Endodermal cell (in vitro differentiated cells): ENCODE measurements around the gene FBXO21. TPM values are rescaled to one million over a fixed set of nuclear protein-coding genes. Genes with fewer than 3 reads are reported as not detected.

Experiments
- DNase-seq: peaks from one replicate; pipeline ENCODE4 v3.0.0-alpha.2; 2017
- H3K27ac ChIP-seq: 2 replicates; pipeline ENCODE4 v1.5.1; 2013; ENCODE audit warnings: mild to moderate bottlenecking, low read depth, low read length, moderate library complexity
- H3K27me3 ChIP-seq: 2 replicates; pipeline ENCODE4 v1.6.1; 2013; ENCODE audit warnings: mild to moderate bottlenecking, low read length, moderate library complexity; ENCODE audit not compliant: insufficient read depth, control insufficient read depth, poor library complexity, severe bottlenecking
- H3K36me3 ChIP-seq: 2 replicates; pipeline ENCODE4 v1.7.0; 2013; ENCODE audit warnings: mild to moderate bottlenecking, low read length, moderate library complexity; ENCODE audit not compliant: control insufficient read depth, insufficient read depth
- H3K4me1 ChIP-seq: one replicate; pipeline ENCODE4 v1.7.0; 2013; ENCODE audit warnings: low read length; ENCODE audit not compliant: control insufficient read depth, insufficient read depth
- H3K4me3 ChIP-seq: 2 replicates; pipeline ENCODE4 v1.5.1; 2013; ENCODE audit warnings: mild to moderate bottlenecking, low read length, moderate library complexity
- H3K9ac ChIP-seq: 2 replicates; pipeline ENCODE4 v1.6.1; 2013; ENCODE audit warnings: mild to moderate bottlenecking, low read length, moderate library complexity; ENCODE audit not compliant: poor library complexity, severe bottlenecking; ENCODE audit errors: extremely low read depth
- H3K9me3 ChIP-seq: 2 replicates; pipeline ENCODE4 v1.6.1; 2013; ENCODE audit warnings: mild to moderate bottlenecking, low read length, moderate library complexity; ENCODE audit not compliant: control insufficient read depth
- H3K27ac Mint-ChIP-seq: 2 replicates; pipeline ENCODE4 v1.8.0; 2020; ENCODE audit warnings: mixed read lengths
- H3K27me3 Mint-ChIP-seq: 2 replicates; pipeline ENCODE4 v1.8.0; 2021; ENCODE audit warnings: mild to moderate bottlenecking, mixed read lengths; ENCODE audit not compliant: insufficient read depth
- H3K36me3 Mint-ChIP-seq: 2 replicates; pipeline ENCODE4 v1.8.0; 2020; ENCODE audit warnings: low read depth, mixed read lengths
- H3K4me1 Mint-ChIP-seq: 2 replicates; pipeline ENCODE4 v1.8.0; 2020; ENCODE audit warnings: mixed read lengths
- H3K4me3 Mint-ChIP-seq: 2 replicates; pipeline ENCODE4 v1.8.0; 2020; ENCODE audit warnings: mild to moderate bottlenecking, moderate library complexity, mixed read lengths
- H3K9me3 Mint-ChIP-seq: 2 replicates; pipeline ENCODE4 v1.8.0; 2020; ENCODE audit warnings: mild to moderate bottlenecking, mixed read lengths
- CTCF ChIP-seq: fragments of 200-600 bp; sonication (generic); conservative IDR thresholded peaks from 2 replicates; pipeline ENCODE4 v1.5.0; 2021; ENCODE audit warnings: antibody characterized with exemption, mild to moderate bottlenecking
- WGBS, 2 experiments: methylation state at CpG; one replicate each; pipeline versions ENCODE4 v1.1.5 to v1.1.7; 2013; ENCODE audit warnings: missing lambda C conversion rate in 2 of 2, mixed read lengths in 1 of 2; ENCODE audit not compliant: insufficient coverage in 1 of 2, insufficient read length in 1 of 2; 5-methylcytosine and 5-hydroxymethylcytosine counted together
- total RNA-seq, 2 donors: library from RNA; stranded (reverse); fragmentation: NEBNext Ultra II Directional in 1 of 2; extraction: Animal tissue kit (Norgen Biotek cat#: 25700) in 1 of 2; gene quantifications; 2 replicates in 1 of 2; 3 replicates in 1 of 2; pipeline ENCODE4 v1.2.1, GENCODE V29; 2021

The FBXO21 gene
- total RNA-seq, 2 donors from 2014 or later: 46.5 to 54.6 TPM

- Histone ChIP-seq H3K27me3 (no peaks in the 10 kb centered on the region), H3K4me1 (no peaks in the 10 kb centered on the region), H3K9ac (no peak overlapping the region), H3K9me3 (peaks cover 4% of the 10 kb centered on the region), H3K4me3 (no peak overlapping the region), H3K27ac (no peak overlapping the region), H3K36me3 (peaks cover 87% of the 10 kb centered on the region)
- peaks cover 85% of the 10 kb centered on the region for H3K36me3 Mint-ChIP-seq
- no peaks in the 10 kb centered on the region for H3K9me3 Mint-ChIP-seq
- H3K4me3 Mint-ChIP-seq: no peak overlapping the region
- no peaks in the 10 kb centered on the region for H3K27me3 Mint-ChIP-seq
- TF ChIP-seq CTCF: no peak
- DNase-seq: no peak
- WGBS, 2 experiments: 94 to 95% methylated on average over 5 of the region's 5 CpGs
- H3K4me1 Mint-ChIP-seq: no peaks in the 10 kb centered on the region
- H3K27ac Mint-ChIP-seq: no peak overlapping the region
These were observed 24.9 kb downstream of the FBXO21 start for GRCh38 chr12:117165342-117165741.

- H3K9ac ChIP-seq: no peak overlapping the region
- Mint-ChIP-seq H3K27me3 (no peaks in the 10 kb centered on the region), H3K9me3 (no peaks in the 10 kb centered on the region), H3K4me3 (no peak overlapping the region), H3K36me3 (peaks cover 86% of the 10 kb centered on the region), H3K4me1 (no peaks in the 10 kb centered on the region), H3K27ac (peak overlapping the region; percentile 1)
- WGBS, 2 experiments: 85 to 89% methylated on average over 7 of the region's 7 CpGs
- TF ChIP-seq CTCF: no peak
- peaks cover 91% of the 10 kb centered on the region for H3K36me3 ChIP-seq
- no peaks in the 10 kb centered on the region for H3K27me3 ChIP-seq
- no peak overlapping the region for H3K4me3 ChIP-seq
- DNase-seq: no peak
- no peak overlapping the region for H3K27ac ChIP-seq
- no peaks in the 10 kb centered on the region for H3K4me1 ChIP-seq
- no peaks in the 10 kb centered on the region for H3K9me3 ChIP-seq
These were observed 27.6 kb downstream of the FBXO21 start for GRCh38 chr12:117162633-117163032.

GRCh38 chr12:117162167-117162539, 28.1 kb downstream of the FBXO21 start:
- Histone ChIP-seq H3K4me3 (no peak overlapping the region), H3K4me1 (no peaks in the 10 kb centered on the region), H3K9me3 (no peaks in the 10 kb centered on the region), H3K27me3 (no peaks in the 10 kb centered on the region), H3K36me3 (peaks cover 91% of the 10 kb centered on the region), H3K27ac (no peak overlapping the region), H3K9ac (no peak overlapping the region)
- no peak for DNase-seq
- Mint-ChIP-seq H3K4me3 (no peak overlapping the region), H3K4me1 (no peaks in the 10 kb centered on the region), H3K9me3 (no peaks in the 10 kb centered on the region), H3K27ac (peak overlapping the region; percentile 69), H3K27me3 (no peaks in the 10 kb centered on the region), H3K36me3 (peaks cover 88% of the 10 kb centered on the region)
- WGBS, 2 experiments: 91 to 97% methylated on average over 6 to 8 of the region's 8 CpGs
- no peak for TF ChIP-seq CTCF
